ENCODE results near the gene KRABD2.
"Not testable (repeated sequence)": the region's sequence is repeated elsewhere in the genome, so short reads cannot be mapped to it uniquely, and the experiment has no call there.

The KRABD2 gene

GRCh38 chr17:8376271-8377067 lies at the start of gene KRABD2:
Gene KRABD2, minus strand, starts transcription at chr17:8376704.
- peak; percentile 91 for DNase-seq

GRCh38 chr17:8421571-8421970 lies 45.1 kb upstream of the KRABD2 start:
- no peak for DNase-seq

- DNase-seq: no peak
Measured at GRCh38 chr17:8420041-8420934, 43.8 kb upstream of the KRABD2 start.

- no peak for DNase-seq
Measured at GRCh38 chr17:8419305-8419704, 42.8 kb upstream of the KRABD2 start.

GRCh38 chr17:8418471-8418870 lies 42.0 kb upstream of the KRABD2 start:
- DNase-seq: no peak

GRCh38 chr17:8417806-8418205 lies 41.3 kb upstream of the KRABD2 start:
- DNase-seq: no peak

GRCh38 chr17:8413938-8414337 lies 37.4 kb upstream of the KRABD2 start:
- DNase-seq: no peak

GRCh38 chr17:8413328-8413727 lies 36.8 kb upstream of the KRABD2 start:
- DNase-seq: no peak

- DNase-seq: no peak
Measured at GRCh38 chr17:8412089-8412488, 35.6 kb upstream of the KRABD2 start.

- no peak for DNase-seq
Measured at GRCh38 chr17:8410883-8411238, 34.4 kb upstream of the KRABD2 start.

GRCh38 chr17:8409966-8410882 lies 33.7 kb upstream of the KRABD2 start:
- DNase-seq: peak; percentile 80

- DNase-seq: no peak
Measured at GRCh38 chr17:8408371-8408770, 31.9 kb upstream of the KRABD2 start.

- no peak for DNase-seq
Measured at GRCh38 chr17:8406174-8406573, 29.7 kb upstream of the KRABD2 start.

- DNase-seq: no peak
Measured at GRCh38 chr17:8405499-8406016, 29.1 kb upstream of the KRABD2 start.

GRCh38 chr17:8402921-8403536 lies 26.5 kb upstream of the KRABD2 start:
- no peak for DNase-seq

GRCh38 chr17:8401107-8401506 lies 24.6 kb upstream of the KRABD2 start:
- DNase-seq: no peak

GRCh38 chr17:8398980-8399379 lies 22.5 kb upstream of the KRABD2 start:
- no peak for DNase-seq

- DNase-seq: no peak
Measured at GRCh38 chr17:8397636-8398035, 21.1 kb upstream of the KRABD2 start, which contains the start of gene RNF222. Gene RNF222, minus strand, starts transcription at chr17:8397827. Its CDS starts 4,366 bp downstream, at chr17:8393461.

GRCh38 chr17:8394497-8394896 lies 18.0 kb upstream of the KRABD2 start:
- DNase-seq: not testable (repeated sequence)

GRCh38 chr17:8393470-8394231 lies 17.1 kb upstream of the KRABD2 start:
- DNase-seq: peak; percentile 37

Measured in activated CD8-positive, alpha-beta memory T cell treated with anti-CD3 and anti-CD28 coated beads, Interleukin-2, amount 50 U/mL, for 4 hours (primary cell).